ENCODE measurements around the gene TUBGCP2. TPM values are rescaled to one million over a fixed set of nuclear protein-coding genes. Genes with fewer than 3 reads are reported as not detected.
A peak's percentile ranks its signal among the peaks of the same experiment; 100 is the strongest.

The TUBGCP2 gene
- total RNA-seq, 4 donors from 2014 or later, result 26.8 to 61.9 (median 44.4) TPM

- Histone ChIP-seq H3K27me3 (no peaks in the 10 kb centered on the region), H3K36me3 (no peaks in the 10 kb centered on the region), H3K4me1 (no peaks in the 10 kb centered on the region), H3K4me3 (no peak overlapping the region), H3K9me3 (no peaks in the 10 kb centered on the region), H3K27ac (no peak overlapping the region)
- intact Hi-C loops (cut with DNase I; ENCODE audit: low total_unique reads), result no loop called here
- DNase-seq, result no peak
- TF ChIP-seq CTCF (IDR thresholded peaks at IDR 0.05) (no peak), POLR2A (IDR thresholded peaks at IDR 0.05) (no peak)
Measured at GRCh38 chr10:133249975-133250754, 58.5 kb downstream of the TUBGCP2 start.

- Histone ChIP-seq H3K9me3 (no peaks in the 10 kb centered on the region), H3K4me3 (no peak overlapping the region), H3K27ac (no peak overlapping the region), H3K27me3 (no peaks in the 10 kb centered on the region), H3K36me3 (no peaks in the 10 kb centered on the region), H3K4me1 (no peaks in the 10 kb centered on the region)
- DNase-seq, result no peak
- no peak for TF ChIP-seq POLR2A (IDR thresholded peaks at IDR 0.05)
- no peak for TF ChIP-seq CTCF (IDR thresholded peaks at IDR 0.05)
- intact Hi-C loops (cut with DNase I; ENCODE audit: low total_unique reads), result no loop called here
Measured at GRCh38 chr10:133249094-133249780, 59.4 kb downstream of the TUBGCP2 start.

GRCh38 chr10:133248334-133248715 is 60.3 kb downstream of the TUBGCP2 start:
- Histone ChIP-seq H3K4me3 (no peak overlapping the region), H3K9me3 (no peaks in the 10 kb centered on the region), H3K4me1 (no peaks in the 10 kb centered on the region), H3K27ac (no peak overlapping the region), H3K36me3 (no peaks in the 10 kb centered on the region), H3K27me3 (no peaks in the 10 kb centered on the region)
- TF ChIP-seq CTCF (IDR thresholded peaks at IDR 0.05), result no peak
- TF ChIP-seq POLR2A (IDR thresholded peaks at IDR 0.05), result no peak
- DNase-seq, result no peak
- intact Hi-C loops (cut with DNase I; ENCODE audit: low total_unique reads), result no loop called here

GRCh38 chr10:133247681-133248333 is 60.9 kb downstream of the TUBGCP2 start:
- no peak for TF ChIP-seq POLR2A (IDR thresholded peaks at IDR 0.05)
- TF ChIP-seq CTCF (IDR thresholded peaks at IDR 0.05), result no peak
- Histone ChIP-seq H3K9me3 (no peaks in the 10 kb centered on the region), H3K4me3 (peak overlapping the region in 1 of 2 donors; percentile 20), H3K4me1 (no peaks in the 10 kb centered on the region), H3K27me3 (no peaks in the 10 kb centered on the region), H3K36me3 (no peaks in the 10 kb centered on the region), H3K27ac (no peak overlapping the region)
- no peak for DNase-seq
- intact Hi-C loops (cut with DNase I; ENCODE audit: low total_unique reads), result no loop called here

- no peak for TF ChIP-seq POLR2A (IDR thresholded peaks at IDR 0.05)
- no peak for TF ChIP-seq CTCF (IDR thresholded peaks at IDR 0.05)
- intact Hi-C loops (cut with DNase I; ENCODE audit: low total_unique reads), result no loop called here
- no peaks in the 10 kb centered on the region for H3K27me3 ChIP-seq
- no peak overlapping the region for H3K27ac ChIP-seq
- no peak for DNase-seq
- H3K36me3 ChIP-seq, result no peaks in the 10 kb centered on the region
- no peak overlapping the region for H3K4me3 ChIP-seq
- no peaks in the 10 kb centered on the region for H3K4me1 ChIP-seq
- no peaks in the 10 kb centered on the region for H3K9me3 ChIP-seq
Measured at GRCh38 chr10:133246236-133246626, 62.4 kb downstream of the TUBGCP2 start.
